HG03045 (cell line): ENCODE results near the gene MGLL.
"Not testable (repeated sequence)": the region's sequence is repeated elsewhere in the genome, so short reads cannot be mapped to it uniquely, and the experiment has no call there.

Experiments used
- ATAC-seq: cut with Tn5 transposase; IDR thresholded peaks from one replicate; pipeline ENCODE4 v1.9.1; 2021; ENCODE audit warnings: mild to moderate bottlenecking, moderate library complexity; ENCODE audit not compliant: unreplicated experiment

MGLL gene

GRCh38 chr3:127693336-127693843 lies 128.9 kb downstream of the MGLL start:
- ATAC-seq, result no peak

GRCh38 chr3:127692501-127693335 lies 129.6 kb downstream of the MGLL start:
- ATAC-seq, result no peak

- no peak for ATAC-seq
These were observed 130.3 kb downstream of the MGLL start for GRCh38 chr3:127691974-127692373.

- no peak for ATAC-seq
These were observed 130.8 kb downstream of the MGLL start for GRCh38 chr3:127691489-127691888.

DNA sequence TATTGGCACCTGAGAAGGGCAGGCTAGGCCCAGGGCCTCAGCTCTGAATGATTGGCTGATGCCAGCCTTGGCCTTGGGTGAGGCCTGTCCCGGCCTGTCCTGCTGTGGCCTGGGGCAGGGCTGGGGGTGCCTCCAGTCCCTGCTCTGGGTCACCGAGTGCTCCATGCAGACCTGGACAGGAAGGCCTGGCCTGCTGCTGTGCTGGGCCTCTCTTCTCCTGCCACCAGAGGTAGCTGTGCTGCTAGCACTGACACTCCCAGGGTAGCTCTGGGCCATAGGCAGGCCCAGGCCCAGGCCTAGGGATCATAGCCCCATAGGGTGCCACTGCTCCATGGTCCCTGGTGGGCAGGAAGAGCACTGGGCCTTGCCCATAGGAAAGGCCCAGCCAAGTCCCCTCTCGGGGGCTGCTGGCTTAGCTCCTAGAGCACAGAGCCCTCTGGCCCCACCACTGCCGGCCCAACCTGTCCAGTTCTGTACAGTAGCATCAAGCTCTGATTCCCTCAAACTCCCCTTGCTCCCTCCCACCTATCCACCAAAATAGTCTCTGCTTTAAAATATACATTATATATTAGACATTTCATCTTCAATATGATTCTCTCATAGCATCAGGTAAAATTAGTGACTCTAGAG lies 131.4 kb downstream of the MGLL start:
- ATAC-seq, result no peak

DNA sequence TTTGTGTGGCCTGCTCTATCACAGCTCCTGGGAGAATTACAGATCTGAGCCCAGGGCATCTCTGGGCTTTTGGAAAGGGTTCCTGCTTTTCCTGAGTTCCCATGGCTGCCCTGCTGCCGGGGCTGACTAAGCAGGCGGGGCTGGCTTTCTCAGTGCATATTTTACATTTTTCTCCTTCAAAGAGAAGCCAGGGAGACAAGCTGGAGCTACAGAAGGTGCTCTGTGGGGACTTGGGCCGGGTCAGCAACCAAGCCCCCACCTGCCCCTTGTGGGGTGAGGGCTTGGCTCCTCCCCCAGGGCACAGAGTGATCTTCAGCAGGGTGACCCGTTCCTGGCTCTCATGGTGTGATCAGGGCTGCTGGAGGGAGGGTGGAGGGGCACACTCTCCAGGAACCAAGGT lies 132.2 kb downstream of the MGLL start:
- no peak for ATAC-seq

DNA sequence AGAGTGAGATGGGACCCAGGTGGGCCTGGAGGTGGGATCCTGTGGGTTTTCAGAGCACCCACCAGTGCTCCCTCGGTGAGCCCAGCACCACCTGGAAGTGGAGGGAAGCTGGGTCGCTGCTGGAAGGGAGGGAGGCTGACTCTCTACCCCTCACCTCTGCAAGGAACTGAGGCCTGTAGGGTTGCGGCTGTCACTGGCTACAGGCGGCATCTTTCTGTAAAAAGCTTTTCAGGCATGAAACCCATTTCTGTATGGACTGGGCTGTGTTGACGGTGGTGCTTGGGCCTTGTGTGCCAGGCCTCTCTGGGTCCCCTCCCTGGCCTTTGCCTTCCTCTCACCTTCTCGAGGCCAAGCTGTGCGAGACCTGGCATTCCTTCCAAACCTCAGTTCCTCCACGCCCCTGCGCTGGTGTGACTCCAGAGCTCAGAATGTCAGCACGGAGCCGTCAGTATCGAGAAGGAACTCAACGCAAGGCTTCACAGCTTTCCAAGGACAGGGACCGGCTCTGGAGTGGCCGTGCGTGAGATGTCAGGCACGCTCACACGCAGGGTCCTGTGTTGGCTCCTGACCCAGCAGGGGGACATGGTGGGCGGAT lies 133.0 kb downstream of the MGLL start:
- no peak for ATAC-seq

GRCh38 chr3:127688416-127689265 lies 133.7 kb downstream of the MGLL start:
- no peak for ATAC-seq

GRCh38 chr3:127688022-127688415 lies 134.3 kb downstream of the MGLL start:
- no peak for ATAC-seq

- ATAC-seq, result no peak
These were observed 135.0 kb downstream of the MGLL start for GRCh38 chr3:127687228-127687737.

DNA sequence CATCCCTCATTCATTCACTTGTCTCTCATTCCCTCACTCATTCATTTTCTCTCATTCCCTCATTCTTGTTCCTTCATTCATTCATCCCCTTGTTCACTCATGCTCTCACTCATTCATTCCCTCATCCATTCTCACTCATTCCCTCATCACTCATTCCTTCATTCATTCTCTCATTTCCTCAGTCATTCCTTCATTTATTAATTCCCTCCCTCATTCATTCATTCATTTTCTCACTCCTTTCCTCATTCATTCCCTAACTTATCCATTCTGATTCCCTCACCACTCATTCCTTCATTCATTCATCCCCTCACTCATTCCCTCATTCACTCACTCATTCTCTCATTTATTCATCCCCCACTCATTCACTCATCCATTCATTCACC lies 135.8 kb downstream of the MGLL start:
- ATAC-seq, result no peak

- no peak for ATAC-seq
These were observed 136.4 kb downstream of the MGLL start for GRCh38 chr3:127685708-127686511.

DNA sequence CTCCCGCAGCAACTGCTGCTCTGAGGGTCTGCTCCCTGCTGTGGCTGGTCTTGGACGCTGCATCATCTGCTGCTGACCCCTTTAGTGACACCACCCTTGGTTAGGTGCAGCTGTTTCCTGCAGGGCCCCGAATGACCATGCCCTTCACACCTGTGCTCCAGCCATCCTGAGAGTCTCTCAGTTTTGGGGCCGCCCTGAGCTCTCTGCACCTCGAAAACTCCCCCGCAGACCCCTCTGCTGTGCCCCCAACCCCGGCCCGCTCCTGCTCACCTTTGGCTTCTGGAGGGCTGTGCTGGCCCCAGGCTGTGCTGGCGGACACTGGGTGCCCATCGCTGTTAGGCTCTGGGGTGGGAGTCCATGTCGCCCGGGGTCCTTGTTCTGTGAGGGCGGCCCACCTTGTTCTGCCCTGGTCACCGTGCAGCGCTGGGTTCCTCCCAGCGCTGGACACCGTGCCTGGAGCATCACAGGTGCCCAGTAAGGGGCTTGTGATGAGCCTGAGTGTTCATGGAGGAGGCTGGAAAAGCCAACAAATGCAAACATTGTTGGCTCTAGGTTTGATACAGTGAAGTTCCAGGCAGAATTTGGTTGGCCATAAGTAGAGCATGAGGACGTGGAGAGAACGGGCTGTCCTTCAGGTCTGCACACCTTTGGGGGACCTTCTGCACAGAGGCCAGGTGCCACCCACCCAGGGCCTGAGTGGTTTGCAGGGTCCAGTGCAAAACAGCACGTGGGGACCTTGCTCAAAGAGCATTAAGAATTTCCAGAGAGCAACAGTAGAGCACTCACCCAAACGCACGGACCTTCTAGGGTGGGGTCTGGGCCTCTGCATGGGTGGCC lies 137.2 kb downstream of the MGLL start:
- ATAC-seq, result no peak

DNA sequence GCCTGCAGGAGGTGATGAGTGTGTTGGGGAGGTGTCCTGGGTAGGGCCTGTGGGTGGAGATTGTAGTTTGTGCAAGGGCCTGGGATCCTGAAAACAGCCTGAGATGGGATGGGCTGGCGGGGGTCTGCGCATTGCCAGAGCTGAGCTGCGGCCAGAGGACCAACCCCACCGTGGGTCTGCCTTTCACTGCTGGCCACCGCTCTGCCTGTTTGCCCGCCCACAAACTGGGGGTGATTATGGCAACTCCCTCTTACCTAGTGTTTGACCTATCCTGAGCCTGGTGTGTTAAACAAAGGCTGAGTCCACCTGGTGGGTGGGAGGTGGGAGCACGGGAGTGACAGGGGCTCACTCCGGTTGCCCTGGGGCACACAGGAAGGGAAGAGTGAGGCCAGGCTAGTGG lies 139.8 kb downstream of the MGLL start:
- no peak for ATAC-seq

- ATAC-seq, result not testable (repeated sequence)
These were observed 140.2 kb downstream of the MGLL start for GRCh38 chr3:127682175-127682554.

DNA sequence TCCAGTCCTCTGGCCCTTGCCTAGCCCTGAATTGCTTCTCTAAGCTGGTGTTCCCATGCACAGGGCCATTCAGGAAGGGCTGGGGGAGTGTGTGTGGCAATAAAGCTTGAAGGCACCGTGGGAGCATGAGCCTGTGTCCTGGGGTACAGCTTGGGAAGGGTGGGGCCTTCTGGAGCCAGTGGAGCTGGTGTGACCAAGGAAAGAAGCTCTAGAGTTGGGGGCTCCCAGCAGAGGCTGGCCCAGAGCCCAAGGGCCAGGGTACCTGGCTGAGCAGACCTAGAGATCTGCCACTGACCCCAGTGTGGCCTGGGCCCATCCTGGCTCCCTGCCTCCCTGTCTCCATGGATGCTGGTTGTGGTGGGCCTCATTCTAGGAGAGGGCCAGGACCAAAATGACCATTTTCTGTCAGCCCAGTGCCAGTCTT lies 141.5 kb downstream of the MGLL start:
- no peak for ATAC-seq

- no peak for ATAC-seq
These were observed 142.1 kb downstream of the MGLL start for GRCh38 chr3:127680146-127680661.

DNA sequence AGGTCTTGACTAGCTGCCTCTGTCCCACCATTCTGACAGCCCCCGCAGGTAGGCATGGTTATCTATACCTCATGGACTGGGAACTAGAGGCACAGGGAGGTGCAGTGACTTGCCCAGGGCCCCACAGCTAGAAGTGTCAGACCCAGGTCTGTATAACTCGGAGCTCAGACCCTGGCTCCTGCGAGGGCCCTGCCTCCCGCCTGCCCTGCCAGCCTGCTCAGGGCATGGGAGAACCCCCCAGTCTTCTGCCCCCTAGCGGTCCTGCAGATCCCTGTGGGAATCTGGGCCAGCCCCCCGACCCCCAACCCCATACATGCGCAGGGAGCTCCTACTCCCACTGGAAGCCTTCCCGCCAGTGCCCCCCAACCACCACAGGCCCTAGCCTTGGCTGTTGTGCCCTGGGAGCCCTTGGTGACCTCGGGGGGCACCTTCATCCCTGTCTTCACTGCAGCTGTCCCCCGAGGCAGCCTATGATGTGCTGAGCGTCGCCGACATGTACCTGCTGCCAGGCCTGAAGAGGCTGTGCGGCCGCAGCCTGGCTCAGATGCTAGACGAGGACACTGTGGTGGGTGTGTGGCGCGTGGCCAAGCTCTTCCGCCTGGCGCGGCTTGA lies 142.7 kb downstream of the MGLL start:
- ATAC-seq, result no peak
